HepG2 (cell line): Measurements from ENCODE around the gene TAS1R3. TPM values are rescaled to one million over a fixed set of nuclear protein-coding genes. Genes with fewer than 3 reads are reported as not detected.
A peak's percentile ranks its signal among the peaks of the same experiment; 100 is the strongest.

Experiments
- AKAP8 ChIP-seq: sonication (generic); formaldehyde crosslinking; IDR thresholded peaks from 2 replicates; pipeline ENCODE4 v1.5.1; 2020; ENCODE audit warnings: mild to moderate bottlenecking, missing genetic modification reagents
- ARNT ChIP-seq: fragments of 450-650 bp; IDR thresholded peaks from 2 replicates; pipeline ENCODE4 v1.6.1; 2017
- ARNT2 ChIP-seq: sonication (generic); formaldehyde crosslinking; IDR thresholded peaks from 2 replicates; pipeline ENCODE4 v1.8.0; 2022; ENCODE audit warnings: mild to moderate bottlenecking, low read depth, missing genetic modification reagents, moderate library complexity
- CBX1 ChIP-seq: IDR thresholded peaks from one replicate; pipeline ENCODE4 v1.6.1; 2016; ENCODE audit warnings: antibody characterized with exemption, low read depth
- ELF1 ChIP-seq: sonication (generic); formaldehyde crosslinking; IDR thresholded peaks from 2 replicates; pipeline ENCODE4 v1.4.0; 2020; ENCODE audit warnings: missing genetic modification reagents
- EZH2 ChIP-seq: conservative IDR thresholded peaks from 2 replicates; pipeline ENCODE4 v1.6.1; 2012; ENCODE audit warnings: mild to moderate bottlenecking, low read depth, low read length, moderate library complexity
- HDAC6 ChIP-seq: fragments of 200-600 bp; sonication (generic); IDR thresholded peaks from 2 replicates; pipeline ENCODE4 v1.7.0; 2017; ENCODE audit warnings: mild to moderate bottlenecking, antibody characterized with exemption, low read length, low read depth
- JDP2 ChIP-seq: sonication (generic); formaldehyde crosslinking; IDR thresholded peaks from 2 replicates; pipeline ENCODE4 v1.8.1; 2022; ENCODE audit warnings: missing genetic modification reagents, borderline replicate concordance
- KLF13 ChIP-seq: sonication (generic); formaldehyde crosslinking; IDR thresholded peaks from 2 replicates; pipeline ENCODE4 v1.4.0; 2020; ENCODE audit warnings: mild to moderate bottlenecking, missing genetic modification reagents
- MLLT10 ChIP-seq: sonication (generic); formaldehyde crosslinking; IDR thresholded peaks from 2 replicates; pipeline ENCODE4 v1.4.0; 2020; ENCODE audit warnings: missing genetic modification reagents
- RBM22 ChIP-seq: fragments of 200-400 bp; formaldehyde crosslinking; optimal IDR thresholded peaks from 2 replicates; pipeline ENCODE3; 2017; ENCODE audit warnings: mild to moderate bottlenecking, low read length, moderate library complexity
- SMARCE1 ChIP-seq: fragments of 450-650 bp; IDR thresholded peaks from 2 replicates; pipeline ENCODE4 v1.6.1; 2017; ENCODE audit warnings: borderline replicate concordance
- SP140L ChIP-seq: sonication (generic); formaldehyde crosslinking; IDR thresholded peaks from 2 replicates; pipeline ENCODE4 v1.4.0; 2020; ENCODE audit warnings: missing genetic modification reagents, borderline replicate concordance
- TCF7 ChIP-seq: sonication (generic); IDR thresholded peaks from 2 replicates; pipeline ENCODE4 v1.6.1; 2016; ENCODE audit warnings: antibody characterized with exemption, low read depth
- ZBTB1 ChIP-seq: sonication (generic); formaldehyde crosslinking; IDR thresholded peaks from 2 replicates; pipeline ENCODE4 v1.4.0; 2020; ENCODE audit warnings: missing genetic modification reagents, borderline replicate concordance
- ZNF768 ChIP-seq: sonication (generic); formaldehyde crosslinking; IDR thresholded peaks from 2 replicates; pipeline ENCODE4 v1.4.0; 2020; ENCODE audit warnings: missing genetic modification reagents
- polyA plus RNA-seq, 8 experiments: library from polyadenylated mRNA; depleted of rRNA in 3 of 8; stranded (reverse) in 7 of 8; unstranded in 1 of 8; fragments of >200 nt; fragmentation: Illumina TruSeq in 4 of 8; extraction: Trizol in 4 of 8; gene quantifications; 2 replicates each; pipeline versions ENCODE4 v1.2.1 to v1.2.3, GENCODE V29; 2011 to 2016; ENCODE audit warnings: low read depth in 4 of 8, missing spikeins in 1 of 8, mixed read lengths in 1 of 8; ENCODE audit not compliant: insufficient read depth in 1 of 8
- total RNA-seq, 5 experiments: library from RNA; depleted of rRNA; stranded (reverse); fragments of >200 nt; fragmentation: Illumina TruSeq; extraction: Trizol; gene quantifications; 2 replicates each; pipeline ENCODE4 v1.2.3, GENCODE V29; 2016; ENCODE audit warnings: low read depth in 1 of 5
- TF ChIP-seq, protein P1 (sequence below): sonication (generic); formaldehyde crosslinking; IDR thresholded peaks from 2 replicates; pipeline ENCODE4 v1.4.0; 2020; ENCODE audit warnings: mild to moderate bottlenecking, missing genetic modification reagents
- TF ChIP-seq, protein P2 (sequence below): sonication (generic); formaldehyde crosslinking; IDR thresholded peaks from 2 replicates; pipeline ENCODE4 v1.4.0; 2020; ENCODE audit warnings: missing genetic modification reagents, mild to moderate bottlenecking, borderline replicate concordance
- TF ChIP-seq, protein P3 (sequence below): IDR thresholded peaks from 2 replicates; pipeline ENCODE4 v1.6.1; 2016; ENCODE audit warnings: missing compliant biosample characterization, missing genetic modification reagents, borderline replicate concordance
- TF ChIP-seq, protein P4 (sequence below): sonication (generic); formaldehyde crosslinking; IDR thresholded peaks from 2 replicates; pipeline ENCODE4 v1.9.0; 2022; ENCODE audit warnings: missing genetic modification reagents, mild to moderate bottlenecking, borderline replicate concordance
- TF ChIP-seq, protein P5 (sequence below): IDR thresholded peaks from 2 replicates; pipeline ENCODE4 v1.6.1; 2016; ENCODE audit warnings: mild to moderate bottlenecking

The TAS1R3 gene
- total and polyA plus RNA-seq, 2 of the 13 experiments (the other 11 are each of a cell fraction or from before 2014, with no cell fraction given), result 0.13 to 0.15 TPM

- TF ChIP-seq ZBTB1 (no peak), KLF13 (CRISPR knock-in tag) (no peak), JDP2 (no peak), SMARCE1 (no peak), TCF7 (0 out of 2 replicates have a peak, but pooled peaks have one; percentile 59), SP140L (no peak), HDAC6 (no peak), ZNF768 (CRISPR knock-in tag) (no peak), ARNT (no peak), AKAP8 (peak; percentile 18; the same call in 1 of the 2 replicates), MLLT10 (CRISPR knock-in tag) (no peak), CBX1 (no peak), ELF1 (CRISPR knock-in tag) (no peak), ARNT2 (CRISPR knock-in tag) (peak; percentile 52), EZH2 (no peak), RBM22 (no peak)
- TF ChIP-seq, protein P1, sequence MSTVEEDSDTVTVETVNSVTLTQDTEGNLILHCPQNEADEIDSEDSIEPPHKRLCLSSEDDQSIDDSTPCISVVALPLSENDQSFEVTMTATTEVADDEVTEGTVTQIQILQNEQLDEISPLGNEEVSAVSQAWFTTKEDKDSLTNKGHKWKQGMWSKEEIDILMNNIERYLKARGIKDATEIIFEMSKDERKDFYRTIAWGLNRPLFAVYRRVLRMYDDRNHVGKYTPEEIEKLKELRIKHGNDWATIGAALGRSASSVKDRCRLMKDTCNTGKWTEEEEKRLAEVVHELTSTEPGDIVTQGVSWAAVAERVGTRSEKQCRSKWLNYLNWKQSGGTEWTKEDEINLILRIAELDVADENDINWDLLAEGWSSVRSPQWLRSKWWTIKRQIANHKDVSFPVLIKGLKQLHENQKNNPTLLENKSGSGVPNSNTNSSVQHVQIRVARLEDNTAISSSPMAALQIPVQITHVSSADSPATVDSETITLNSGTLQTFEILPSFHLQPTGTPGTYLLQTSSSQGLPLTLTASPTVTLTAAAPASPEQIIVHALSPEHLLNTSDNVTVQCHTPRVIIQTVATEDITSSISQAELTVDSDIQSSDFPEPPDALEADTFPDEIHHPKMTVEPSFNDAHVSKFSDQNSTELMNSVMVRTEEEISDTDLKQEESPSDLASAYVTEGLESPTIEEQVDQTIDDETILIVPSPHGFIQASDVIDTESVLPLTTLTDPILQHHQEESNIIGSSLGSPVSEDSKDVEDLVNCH (CRISPR knock-in tag), result no peak
- TF ChIP-seq, protein P2, sequence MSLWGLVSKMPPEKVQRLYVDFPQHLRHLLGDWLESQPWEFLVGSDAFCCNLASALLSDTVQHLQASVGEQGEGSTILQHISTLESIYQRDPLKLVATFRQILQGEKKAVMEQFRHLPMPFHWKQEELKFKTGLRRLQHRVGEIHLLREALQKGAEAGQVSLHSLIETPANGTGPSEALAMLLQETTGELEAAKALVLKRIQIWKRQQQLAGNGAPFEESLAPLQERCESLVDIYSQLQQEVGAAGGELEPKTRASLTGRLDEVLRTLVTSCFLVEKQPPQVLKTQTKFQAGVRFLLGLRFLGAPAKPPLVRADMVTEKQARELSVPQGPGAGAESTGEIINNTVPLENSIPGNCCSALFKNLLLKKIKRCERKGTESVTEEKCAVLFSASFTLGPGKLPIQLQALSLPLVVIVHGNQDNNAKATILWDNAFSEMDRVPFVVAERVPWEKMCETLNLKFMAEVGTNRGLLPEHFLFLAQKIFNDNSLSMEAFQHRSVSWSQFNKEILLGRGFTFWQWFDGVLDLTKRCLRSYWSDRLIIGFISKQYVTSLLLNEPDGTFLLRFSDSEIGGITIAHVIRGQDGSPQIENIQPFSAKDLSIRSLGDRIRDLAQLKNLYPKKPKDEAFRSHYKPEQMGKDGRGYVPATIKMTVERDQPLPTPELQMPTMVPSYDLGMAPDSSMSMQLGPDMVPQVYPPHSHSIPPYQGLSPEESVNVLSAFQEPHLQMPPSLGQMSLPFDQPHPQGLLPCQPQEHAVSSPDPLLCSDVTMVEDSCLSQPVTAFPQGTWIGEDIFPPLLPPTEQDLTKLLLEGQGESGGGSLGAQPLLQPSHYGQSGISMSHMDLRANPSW (CRISPR knock-in tag), result no peak
- TF ChIP-seq, protein P3, sequence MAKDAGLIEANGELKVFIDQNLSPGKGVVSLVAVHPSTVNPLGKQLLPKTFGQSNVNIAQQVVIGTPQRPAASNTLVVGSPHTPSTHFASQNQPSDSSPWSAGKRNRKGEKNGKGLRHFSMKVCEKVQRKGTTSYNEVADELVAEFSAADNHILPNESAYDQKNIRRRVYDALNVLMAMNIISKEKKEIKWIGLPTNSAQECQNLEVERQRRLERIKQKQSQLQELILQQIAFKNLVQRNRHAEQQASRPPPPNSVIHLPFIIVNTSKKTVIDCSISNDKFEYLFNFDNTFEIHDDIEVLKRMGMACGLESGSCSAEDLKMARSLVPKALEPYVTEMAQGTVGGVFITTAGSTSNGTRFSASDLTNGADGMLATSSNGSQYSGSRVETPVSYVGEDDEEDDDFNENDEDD, result peak; percentile 58; the same call in 1 of the 2 replicates
- TF ChIP-seq, protein P4, sequence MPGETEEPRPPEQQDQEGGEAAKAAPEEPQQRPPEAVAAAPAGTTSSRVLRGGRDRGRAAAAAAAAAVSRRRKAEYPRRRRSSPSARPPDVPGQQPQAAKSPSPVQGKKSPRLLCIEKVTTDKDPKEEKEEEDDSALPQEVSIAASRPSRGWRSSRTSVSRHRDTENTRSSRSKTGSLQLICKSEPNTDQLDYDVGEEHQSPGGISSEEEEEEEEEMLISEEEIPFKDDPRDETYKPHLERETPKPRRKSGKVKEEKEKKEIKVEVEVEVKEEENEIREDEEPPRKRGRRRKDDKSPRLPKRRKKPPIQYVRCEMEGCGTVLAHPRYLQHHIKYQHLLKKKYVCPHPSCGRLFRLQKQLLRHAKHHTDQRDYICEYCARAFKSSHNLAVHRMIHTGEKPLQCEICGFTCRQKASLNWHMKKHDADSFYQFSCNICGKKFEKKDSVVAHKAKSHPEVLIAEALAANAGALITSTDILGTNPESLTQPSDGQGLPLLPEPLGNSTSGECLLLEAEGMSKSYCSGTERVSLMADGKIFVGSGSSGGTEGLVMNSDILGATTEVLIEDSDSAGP (CRISPR knock-in tag), result peak; percentile 60; the same call in 1 of the 2 replicates
- TF ChIP-seq, protein P5, sequence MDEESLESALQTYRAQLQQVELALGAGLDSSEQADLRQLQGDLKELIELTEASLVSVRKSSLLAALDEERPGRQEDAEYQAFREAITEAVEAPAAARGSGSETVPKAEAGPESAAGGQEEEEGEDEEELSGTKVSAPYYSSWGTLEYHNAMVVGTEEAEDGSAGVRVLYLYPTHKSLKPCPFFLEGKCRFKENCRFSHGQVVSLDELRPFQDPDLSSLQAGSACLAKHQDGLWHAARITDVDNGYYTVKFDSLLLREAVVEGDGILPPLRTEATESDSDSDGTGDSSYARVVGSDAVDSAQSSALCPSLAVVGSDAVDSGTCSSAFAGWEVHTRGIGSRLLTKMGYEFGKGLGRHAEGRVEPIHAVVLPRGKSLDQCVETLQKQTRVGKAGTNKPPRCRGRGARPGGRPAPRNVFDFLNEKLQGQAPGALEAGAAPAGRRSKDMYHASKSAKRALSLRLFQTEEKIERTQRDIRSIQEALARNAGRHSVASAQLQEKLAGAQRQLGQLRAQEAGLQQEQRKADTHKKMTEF (CRISPR knock-in tag), result peak; percentile 63; the same call in 1 of the 2 replicates
These were observed 16.8 kb downstream of the TAS1R3 start (continued) for GRCh38 chr1:1347663-1348419.
